HEK293 (cell line): ENCODE measurements around the gene MYO5B.
A peak's percentile ranks its signal among the peaks of the same experiment; 100 is the strongest.
"Not testable (repeated sequence)": the region's sequence is repeated elsewhere in the genome, so short reads cannot be mapped to it uniquely, and the experiment has no call there.

Experiments
- CTCF ChIA-PET: fragments of 350-600 bp; formaldehyde crosslinking; extraction: SDS; loops from one replicate; lab custom pipeline; 2021; ENCODE audit warnings: antibody characterized with exemption; lab: Yijun Ruan, JAX
- POLR2A ChIA-PET: fragments of 300-600 bp; formaldehyde crosslinking; extraction: SDS; loops from one replicate; lab custom pipeline; 2020; ENCODE audit warnings: antibody characterized with exemption, inconsistent platforms; lab: Yijun Ruan, JAX
- H3K27ac ChIP-seq: fragments of 200-500 bp; sonication (Bioruptor generic); 2 replicates; pipeline ENCODE4 v1.5.1; 2014; ENCODE audit warnings: low read depth, low read length, control low read depth, inconsistent platforms; ENCODE audit errors: extremely low read depth
- H3K36me3 ChIP-seq, 2 experiments: fragments of 200-500 bp in 1 of 2; sonication (Bioruptor generic) in 1 of 2; 1 replicate in 1 of 2; 2 replicates in 1 of 2; pipeline ENCODE4 v1.5.1; 2014 to 2017; ENCODE audit warnings: inconsistent platforms in 2 of 2, low read length in 2 of 2; ENCODE audit not compliant: control insufficient read depth in 2 of 2, insufficient read depth in 1 of 2
- H3K4me1 ChIP-seq: fragments of 200-500 bp; sonication (Bioruptor generic); 2 replicates; pipeline ENCODE4 v1.5.1; 2014; ENCODE audit warnings: mild to moderate bottlenecking, low read length, inconsistent platforms; ENCODE audit not compliant: control insufficient read depth, insufficient read depth
- H3K4me3 ChIP-seq: 2 replicates; pipeline ENCODE4 v1.5.1; 2011; ENCODE audit warnings: low read depth, mild to moderate bottlenecking, control low read depth, low read length, moderate library complexity
- H3K9me3 ChIP-seq: fragments of 200-500 bp; sonication (Bioruptor generic); 2 replicates; pipeline ENCODE4 v1.5.1; 2014; ENCODE audit warnings: low read depth, low read length, inconsistent platforms; ENCODE audit not compliant: control insufficient read depth, insufficient read depth
- GLIS1 ChIP-seq: fragments of 450-650 bp; formaldehyde crosslinking; IDR thresholded peaks from 2 replicates; pipeline ENCODE4 v1.5.1; 2016; ENCODE audit warnings: missing biosample characterization, missing genetic modification characterization
- GLIS2 ChIP-seq: fragments of 450-650 bp; formaldehyde crosslinking; IDR thresholded peaks from 2 replicates; pipeline ENCODE4 v1.5.1; 2016; ENCODE audit warnings: missing biosample characterization, missing genetic modification characterization
- OSR2 ChIP-seq: fragments of 450-650 bp; formaldehyde crosslinking; IDR thresholded peaks from 2 replicates; pipeline ENCODE4 v1.5.1; 2016; ENCODE audit warnings: missing biosample characterization, missing genetic modification characterization
- TSHZ1 ChIP-seq: fragments of 450-650 bp; formaldehyde crosslinking; IDR thresholded peaks from 2 replicates; pipeline ENCODE4 v1.5.1; 2016; ENCODE audit warnings: missing biosample characterization, missing genetic modification characterization, borderline replicate concordance
- ZBTB21 ChIP-seq: fragments of 450-650 bp; formaldehyde crosslinking; IDR thresholded peaks from 2 replicates; pipeline ENCODE4 v1.5.1; 2017; ENCODE audit warnings: missing biosample characterization, missing genetic modification characterization
- ZFP41 ChIP-seq: fragments of 450-650 bp; formaldehyde crosslinking; IDR thresholded peaks from 2 replicates; pipeline ENCODE4 v1.5.1; 2016; ENCODE audit warnings: missing biosample characterization, missing genetic modification characterization, borderline replicate concordance
- ZIC2 ChIP-seq: fragments of 450-650 bp; formaldehyde crosslinking; IDR thresholded peaks from 2 replicates; pipeline ENCODE4 v1.5.1; 2016; ENCODE audit warnings: missing biosample characterization, missing genetic modification characterization
- ZNF133 ChIP-seq: fragments of 450-650 bp; formaldehyde crosslinking; IDR thresholded peaks from 2 replicates; pipeline ENCODE4 v1.5.1; 2016; ENCODE audit warnings: missing biosample characterization, missing genetic modification characterization
- ZNF19 ChIP-seq: fragments of 450-650 bp; formaldehyde crosslinking; IDR thresholded peaks from 2 replicates; pipeline ENCODE4; 2016; ENCODE audit warnings: missing biosample characterization, missing genetic modification characterization, low read depth
- ZNF335 ChIP-seq: fragments of 450-650 bp; formaldehyde crosslinking; conservative IDR thresholded peaks from 2 replicates; pipeline ENCODE4 v1.5.1; 2016; ENCODE audit warnings: missing biosample characterization, missing genetic modification characterization
- ZNF510 ChIP-seq: fragments of 450-650 bp; formaldehyde crosslinking; IDR thresholded peaks from 2 replicates; pipeline ENCODE4 v1.5.1; 2018; ENCODE audit warnings: mild to moderate bottlenecking, missing genetic modification characterization, missing biosample characterization; ENCODE audit not compliant: insufficient replicate concordance
- ZNF596 ChIP-seq: fragments of 450-650 bp; IDR thresholded peaks from 2 replicates; pipeline ENCODE4 v1.5.0; 2018; ENCODE audit warnings: missing biosample characterization, mild to moderate bottlenecking, missing genetic modification characterization, moderate library complexity
- ZNF600 ChIP-seq: fragments of 450-650 bp; formaldehyde crosslinking; IDR thresholded peaks from 2 replicates; pipeline ENCODE4 v1.5.1; 2016; ENCODE audit warnings: missing biosample characterization, missing genetic modification characterization
- ZNF670 ChIP-seq: fragments of 450-650 bp; formaldehyde crosslinking; IDR thresholded peaks from 2 replicates; pipeline ENCODE4 v1.5.1; 2016; ENCODE audit warnings: missing biosample characterization, missing genetic modification characterization, low read depth
- ZNF76 ChIP-seq: fragments of 450-650 bp; formaldehyde crosslinking; IDR thresholded peaks from 2 replicates; pipeline ENCODE4; 2016; ENCODE audit warnings: low read depth, missing biosample characterization, missing genetic modification characterization, borderline replicate concordance
- ZNF776 ChIP-seq: fragments of 450-650 bp; formaldehyde crosslinking; IDR thresholded peaks from 2 replicates; pipeline ENCODE4 v1.5.0; 2017; ENCODE audit warnings: missing biosample characterization, missing genetic modification characterization, borderline replicate concordance
- ZNF791 ChIP-seq: fragments of 450-650 bp; formaldehyde crosslinking; IDR thresholded peaks from 2 replicates; pipeline ENCODE4 v1.5.1; 2016; ENCODE audit warnings: missing biosample characterization, missing genetic modification characterization
- ZNF830 ChIP-seq: fragments of 450-650 bp; IDR thresholded peaks from 2 replicates; pipeline ENCODE4 v1.5.0; 2018; ENCODE audit warnings: missing biosample characterization, missing genetic modification characterization, low read depth, mild to moderate bottlenecking, moderate library complexity
- TF ChIP-seq, protein P1 (sequence below): fragments of 450-650 bp; formaldehyde crosslinking; IDR thresholded peaks from 2 replicates; pipeline ENCODE4 v1.5.1; 2016; ENCODE audit warnings: missing biosample characterization, missing genetic modification characterization
- TF ChIP-seq, protein P2 (sequence below): fragments of 450-650 bp; formaldehyde crosslinking; IDR thresholded peaks from 2 replicates; pipeline ENCODE4 v1.5.1; 2016; ENCODE audit warnings: missing biosample characterization, missing genetic modification characterization
- TF ChIP-seq, protein P3 (sequence below): fragments of 450-650 bp; formaldehyde crosslinking; conservative IDR thresholded peaks from 2 replicates; pipeline ENCODE4 v1.5.1; 2016; ENCODE audit warnings: low read depth, missing biosample characterization, missing genetic modification characterization

Gene MYO5B

DNA sequence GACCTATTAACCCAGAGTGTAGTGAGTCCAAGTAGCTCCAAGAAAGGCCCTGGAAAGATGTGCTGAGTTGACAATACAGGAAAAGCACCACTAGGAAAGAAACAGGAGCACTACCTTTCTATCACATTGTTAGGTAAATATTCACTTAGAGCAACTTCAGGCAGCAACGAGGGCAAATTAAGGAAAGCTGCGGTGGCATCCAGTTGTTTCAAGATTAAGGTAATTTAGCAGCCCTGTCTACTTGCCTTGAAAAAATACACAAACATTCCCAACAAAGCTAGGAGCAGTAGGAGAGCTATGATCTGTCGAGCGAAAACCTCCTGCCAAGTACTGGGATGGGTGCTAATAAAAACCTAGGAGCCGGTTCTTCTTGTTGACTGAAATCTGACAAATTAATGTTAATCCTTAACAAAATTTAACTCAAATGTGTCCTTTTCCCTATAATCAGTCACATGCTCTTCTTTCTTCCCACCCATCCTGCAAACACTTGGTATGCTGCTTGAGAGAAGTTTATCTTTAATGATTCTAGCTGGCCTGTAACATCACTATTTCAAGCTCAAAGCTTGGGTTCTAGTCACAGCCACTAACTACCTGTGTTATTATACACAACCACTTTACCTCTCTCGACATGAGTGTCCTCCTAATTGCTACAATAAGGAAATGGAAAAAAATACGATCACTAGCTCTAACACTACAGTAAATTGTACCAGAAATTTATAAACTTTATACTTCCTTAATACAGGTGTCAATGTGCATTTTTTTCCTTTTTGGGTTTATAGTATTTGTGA is 383.6 kb downstream of the MYO5B start (continued):
- TF ChIP-seq, protein P1, sequence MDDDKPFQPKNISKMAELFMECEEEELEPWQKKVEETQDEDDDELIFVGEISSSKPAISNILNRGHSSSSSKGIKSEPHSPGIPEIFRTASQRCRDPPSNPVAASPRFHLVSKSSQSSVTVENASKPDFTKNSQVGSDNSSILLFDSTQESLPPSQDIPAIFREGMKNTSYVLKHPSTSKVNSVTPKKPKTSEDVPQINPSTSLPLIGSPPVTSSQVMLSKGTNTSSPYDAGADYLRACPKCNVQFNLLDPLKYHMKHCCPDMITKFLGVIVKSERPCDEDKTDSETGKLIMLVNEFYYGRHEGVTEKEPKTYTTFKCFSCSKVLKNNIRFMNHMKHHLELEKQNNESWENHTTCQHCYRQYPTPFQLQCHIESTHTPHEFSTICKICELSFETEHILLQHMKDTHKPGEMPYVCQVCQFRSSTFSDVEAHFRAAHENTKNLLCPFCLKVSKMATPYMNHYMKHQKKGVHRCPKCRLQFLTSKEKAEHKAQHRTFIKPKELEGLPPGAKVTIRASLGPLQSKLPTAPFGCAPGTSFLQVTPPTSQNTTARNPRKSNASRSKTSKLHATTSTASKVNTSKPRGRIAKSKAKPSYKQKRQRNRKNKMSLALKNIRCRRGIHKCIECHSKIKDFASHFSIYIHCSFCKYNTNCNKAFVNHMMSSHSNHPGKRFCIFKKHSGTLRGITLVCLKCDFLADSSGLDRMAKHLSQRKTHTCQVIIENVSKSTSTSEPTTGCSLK (tag by site-specific recombination), result no peak
- TF ChIP-seq ZNF776 (tag by site-specific recombination) (no peak), ZNF510 (tag by site-specific recombination) (no peak), ZNF600 (no peak), GLIS2 (tag by site-specific recombination) (no peak), ZFP41 (tag by site-specific recombination) (no peak), TSHZ1 (tag by site-specific recombination) (no peak), ZNF670 (tag by site-specific recombination) (no peak), ZBTB21 (tag by site-specific recombination) (no peak), ZIC2 (peak; percentile 56; the same call in 1 of the 2 replicates), OSR2 (peak; percentile 47; the same call in 1 of the 2 replicates), ZNF133 (no peak), GLIS1 (tag by site-specific recombination) (peak; percentile 93), ZNF830 (tag by site-specific recombination) (no peak), ZNF791 (tag by site-specific recombination) (no peak), ZNF335 (peak; percentile 89), ZNF76 (tag by site-specific recombination) (no peak), ZNF19 (no peak), ZNF596 (tag by site-specific recombination) (no peak)
- TF ChIP-seq, protein P2, sequence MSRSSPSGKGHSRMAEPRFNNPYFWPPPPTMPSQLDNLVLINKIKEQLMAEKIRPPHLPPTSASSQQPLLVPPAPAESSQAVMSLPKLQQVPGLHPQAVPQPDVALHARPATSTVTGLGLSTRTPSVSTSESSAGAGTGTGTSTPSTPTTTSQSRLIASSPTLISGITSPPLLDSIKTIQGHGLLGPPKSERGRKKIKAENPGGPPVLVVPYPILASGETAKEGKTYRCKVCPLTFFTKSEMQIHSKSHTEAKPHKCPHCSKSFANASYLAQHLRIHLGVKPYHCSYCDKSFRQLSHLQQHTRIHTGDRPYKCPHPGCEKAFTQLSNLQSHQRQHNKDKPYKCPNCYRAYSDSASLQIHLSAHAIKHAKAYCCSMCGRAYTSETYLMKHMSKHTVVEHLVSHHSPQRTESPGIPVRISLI (tag by site-specific recombination), result no peak
- TF ChIP-seq, protein P3, sequence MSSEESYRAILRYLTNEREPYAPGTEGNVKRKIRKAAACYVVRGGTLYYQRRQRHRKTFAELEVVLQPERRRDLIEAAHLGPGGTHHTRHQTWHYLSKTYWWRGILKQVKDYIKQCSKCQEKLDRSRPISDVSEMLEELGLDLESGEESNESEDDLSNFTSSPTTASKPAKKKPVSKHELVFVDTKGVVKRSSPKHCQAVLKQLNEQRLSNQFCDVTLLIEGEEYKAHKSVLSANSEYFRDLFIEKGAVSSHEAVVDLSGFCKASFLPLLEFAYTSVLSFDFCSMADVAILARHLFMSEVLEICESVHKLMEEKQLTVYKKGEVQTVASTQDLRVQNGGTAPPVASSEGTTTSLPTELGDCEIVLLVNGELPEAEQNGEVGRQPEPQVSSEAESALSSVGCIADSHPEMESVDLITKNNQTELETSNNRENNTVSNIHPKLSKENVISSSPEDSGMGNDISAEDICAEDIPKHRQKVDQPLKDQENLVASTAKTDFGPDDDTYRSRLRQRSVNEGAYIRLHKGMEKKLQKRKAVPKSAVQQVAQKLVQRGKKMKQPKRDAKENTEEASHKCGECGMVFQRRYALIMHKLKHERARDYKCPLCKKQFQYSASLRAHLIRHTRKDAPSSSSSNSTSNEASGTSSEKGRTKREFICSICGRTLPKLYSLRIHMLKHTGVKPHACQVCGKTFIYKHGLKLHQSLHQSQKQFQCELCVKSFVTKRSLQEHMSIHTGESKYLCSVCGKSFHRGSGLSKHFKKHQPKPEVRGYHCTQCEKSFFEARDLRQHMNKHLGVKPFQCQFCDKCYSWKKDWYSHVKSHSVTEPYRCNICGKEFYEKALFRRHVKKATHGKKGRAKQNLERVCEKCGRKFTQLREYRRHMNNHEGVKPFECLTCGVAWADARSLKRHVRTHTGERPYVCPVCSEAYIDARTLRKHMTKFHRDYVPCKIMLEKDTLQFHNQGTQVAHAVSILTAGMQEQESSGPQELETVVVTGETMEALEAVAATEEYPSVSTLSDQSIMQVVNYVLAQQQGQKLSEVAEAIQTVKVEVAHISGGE (tag by site-specific recombination), result no peak

DNA sequence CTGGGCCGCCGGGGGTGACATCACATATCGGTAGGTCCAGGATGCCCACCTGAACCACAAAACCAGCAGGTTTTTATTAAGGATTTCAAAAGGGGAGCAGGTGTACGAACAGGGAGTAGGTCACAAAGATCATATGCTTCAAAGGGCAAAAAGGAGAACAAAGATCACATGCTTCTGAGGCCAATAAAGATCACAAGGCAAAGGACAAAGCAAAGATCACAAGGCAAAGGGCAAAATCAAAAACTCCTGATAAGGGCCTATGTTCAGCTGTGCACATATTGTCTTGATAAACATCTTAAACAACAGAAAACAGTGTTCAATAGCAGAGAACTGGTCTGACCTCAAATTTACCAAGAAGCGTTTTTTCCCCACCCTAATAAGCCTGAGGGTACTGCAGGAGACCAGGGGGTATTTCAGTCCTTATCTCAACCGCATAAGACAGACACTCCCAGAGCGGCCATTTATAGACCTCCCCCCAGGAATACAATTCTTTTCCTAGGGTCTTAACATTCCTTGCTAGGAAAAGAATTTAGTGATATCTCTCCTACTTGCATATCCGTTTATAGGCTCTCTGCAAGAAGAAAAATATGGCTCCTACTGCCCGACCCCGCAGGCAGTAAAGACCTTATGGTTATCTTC is 386.3 kb downstream of the MYO5B start:
- POLR2A ChIA-PET, H3K4me3 ChIP-seq, H3K36me3 ChIP-seq, H3K27ac ChIP-seq, H3K9me3 ChIP-seq, CTCF ChIA-PET: not testable (repeated sequence)
- H3K4me1 ChIP-seq, result peaks cover 34% of the 10 kb centered on the region
